Activated naive CD4-positive, alpha-beta T cell treated with anti-CD3 and anti-CD28 coated beads for 36 hours (primary cell): ENCODE measurements around the gene CTSW. TPM values are rescaled to one million over a fixed set of nuclear protein-coding genes. Genes with fewer than 3 reads are reported as not detected.
A peak's percentile ranks its signal among the peaks of the same experiment; 100 is the strongest.
"Not testable (repeated sequence)": the region's sequence is repeated elsewhere in the genome, so short reads cannot be mapped to it uniquely, and the experiment has no call there.

Experiments
- CTCF ChIA-PET: fragments of 350-600 bp; sonication (Branson Sonifier 250); formaldehyde crosslinking; loops from one replicate; lab custom pipeline; 2021; ENCODE audit warnings: antibody characterized with exemption; lab: Charles Lee
- DNase-seq: peaks from one replicate; pipeline ENCODE4 v3.0.0-alpha.2; 2020
- H3K27ac Mint-ChIP-seq: one replicate; pipeline ENCODE4 v1.8.0; 2021; ENCODE audit warnings: mild to moderate bottlenecking, mixed read lengths
- H3K27me3 Mint-ChIP-seq: one replicate; pipeline ENCODE4 v1.8.0; 2021; ENCODE audit warnings: low read depth, mixed read lengths
- H3K36me3 Mint-ChIP-seq: one replicate; pipeline ENCODE4 v1.8.0; 2021; ENCODE audit warnings: low read depth, mixed read lengths
- H3K4me1 Mint-ChIP-seq: one replicate; pipeline ENCODE4 v1.8.0; 2021; ENCODE audit warnings: low read depth, mixed read lengths
- H3K4me3 Mint-ChIP-seq: one replicate; pipeline ENCODE4 v1.8.0; 2021; ENCODE audit warnings: mild to moderate bottlenecking, moderate library complexity, mixed read lengths
- H3K9me3 Mint-ChIP-seq: one replicate; pipeline ENCODE4 v1.8.0; 2021; ENCODE audit warnings: mixed read lengths
- intact Hi-C: fragments of 100-400 bp; cut with micrococcal nuclease; formaldehyde crosslinking; loops from one replicate; pipeline ENCODE4 v1.15.1; 2023
- total RNA-seq, 2 experiments: library from RNA; stranded (reverse); gene quantifications; one replicate each; pipeline ENCODE4 v1.2.3, GENCODE V29; 2021

CTSW gene
- total RNA-seq, 2 experiments from 2014 or later, result 0.91 to 0.95 TPM

DNA sequence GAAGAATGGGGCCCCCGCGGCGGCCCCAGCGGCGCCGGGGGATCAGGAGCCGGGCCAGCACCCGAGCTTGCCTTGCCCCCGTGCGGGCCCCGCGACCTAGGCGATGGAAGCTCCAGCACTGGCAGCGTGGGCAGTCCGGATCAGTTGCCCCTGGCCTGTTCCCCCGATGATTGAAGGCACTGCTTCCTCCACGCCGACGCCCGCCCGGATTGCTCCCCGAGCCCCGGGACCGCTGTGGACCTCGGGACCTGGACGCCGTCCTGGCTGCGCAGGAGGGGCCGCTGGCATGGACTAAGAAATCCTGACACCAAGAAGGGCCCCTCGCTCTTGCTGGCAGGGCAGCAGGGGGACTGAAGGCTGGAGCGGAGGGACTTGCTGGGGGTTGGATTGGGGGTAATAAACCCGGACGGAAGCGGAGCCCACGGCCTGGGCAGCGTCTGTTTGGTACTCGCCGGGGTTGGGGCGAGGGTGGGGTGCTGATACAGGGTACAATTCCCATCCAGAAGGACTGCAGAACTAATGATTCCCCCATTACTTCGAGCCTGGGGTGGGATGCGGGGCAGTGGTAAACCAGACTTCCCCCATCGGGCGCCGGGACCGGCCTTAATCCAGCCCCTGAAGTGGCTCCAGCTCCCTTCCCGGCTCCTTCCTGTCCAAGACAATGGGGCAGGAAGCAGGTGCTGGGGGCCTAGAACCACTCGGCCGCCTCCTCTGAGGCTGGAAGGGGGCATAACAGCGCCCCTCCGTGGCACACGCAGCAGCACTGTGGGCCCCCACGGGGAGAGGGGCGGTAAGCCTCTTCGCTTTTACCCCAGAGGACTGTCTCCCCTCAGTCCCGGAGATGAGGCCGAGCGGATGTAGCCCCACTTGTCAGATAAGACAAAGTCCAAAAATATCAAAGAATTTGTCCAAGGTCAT is 11.8 kb downstream of the CTSW start:
- Mint-ChIP-seq H3K4me3 (peak overlapping the region; percentile 79), H3K4me1 (peaks cover 73% of the 10 kb centered on the region), H3K9me3 (no peaks in the 10 kb centered on the region), H3K36me3 (peaks cover 33% of the 10 kb centered on the region), H3K27ac (peak overlapping the region; percentile 83), H3K27me3 (no peaks in the 10 kb centered on the region)
- CTCF ChIA-PET, result interaction anchor here (0.6 to 14.7 kb wide), 20 partner anchors 6 to 185 kb away, joined by 3 to 178 read pairs (median 5); partner anchors contain the start of genes CFL1, FOSL1 and MUS81
- intact Hi-C loops, result loop anchor here (2.0 to 10.0 kb wide), 4 partner anchors 161 to 377 kb away; partner anchors contain the start of genes PACS1, RAB1B and SF3B2
- peak; percentile 40 for DNase-seq

- peak overlapping the region; percentile 79 for H3K4me3 Mint-ChIP-seq
- not testable (repeated sequence) for H3K9me3 Mint-ChIP-seq, H3K27me3 Mint-ChIP-seq
- CTCF ChIA-PET, result interaction anchor here (0.7 to 14.7 kb wide), 8 partner anchors 7 to 186 kb away, joined by 3 to 178 read pairs (median 4); partner anchors contain the start of genes CFL1, FOSL1 and MUS81
- H3K27ac Mint-ChIP-seq, result peak overlapping the region; percentile 83
- intact Hi-C loops, result loop anchor here (5.0 to 10.0 kb wide), 3 partner anchors 160 to 243 kb away; partner anchors contain the start of genes PACS1 and SF3B2
- DNase-seq, result peak; percentile 48
- H3K36me3 Mint-ChIP-seq, result peaks cover 31% of the 10 kb centered on the region
- H3K4me1 Mint-ChIP-seq, result peaks cover 73% of the 10 kb centered on the region
These were observed 12.5 kb downstream of the CTSW start for GRCh38 chr11:65892137-65892540.

DNA sequence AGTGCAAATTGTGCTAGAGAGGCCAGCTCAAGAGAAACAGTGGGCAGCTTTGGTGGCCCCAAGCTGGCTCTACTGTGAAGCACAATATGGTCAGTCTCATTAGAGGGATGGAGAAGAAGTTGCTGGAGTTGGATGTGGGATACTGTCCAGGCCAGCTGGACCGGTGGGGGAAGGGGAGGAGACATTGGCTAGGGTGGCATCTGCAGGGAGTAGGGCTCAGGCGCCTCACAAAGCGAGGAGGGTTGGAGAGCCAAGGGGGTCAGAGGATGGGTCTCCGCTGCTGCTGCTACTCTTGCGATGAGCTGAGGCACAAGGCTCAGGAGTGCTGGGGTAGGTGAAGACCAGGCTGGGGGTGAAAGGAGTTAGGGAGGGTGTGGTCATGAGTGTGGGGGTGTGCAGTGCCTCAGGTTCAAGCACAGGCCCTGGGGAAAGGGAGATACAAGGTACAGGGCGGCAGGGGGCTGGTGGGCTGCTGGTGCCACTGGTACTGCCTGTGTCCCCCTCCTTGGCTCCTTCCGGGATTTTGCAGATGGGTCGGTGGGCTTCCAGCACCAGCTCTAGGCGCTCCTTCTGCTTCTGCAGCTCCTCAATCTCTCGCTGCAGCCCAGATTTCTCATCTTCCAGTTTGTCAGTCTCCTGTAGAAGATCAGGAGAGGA is 13.2 kb downstream of the CTSW start:
- no peak for DNase-seq
- intact Hi-C loops, result loop anchor here (5.0 to 10.0 kb wide), 3 partner anchors 160 to 242 kb away; partner anchors contain the start of genes PACS1 and SF3B2
- H3K36me3 Mint-ChIP-seq, result peaks cover 33% of the 10 kb centered on the region
- CTCF ChIA-PET, result interaction anchor here (0.7 to 14.7 kb wide), 9 partner anchors 8 to 187 kb away, joined by 3 to 178 read pairs (median 4); partner anchors contain the start of genes CFL1, FOSL1 and MUS81
- peak overlapping the region; percentile 83 for H3K27ac Mint-ChIP-seq
- H3K4me3 Mint-ChIP-seq, result peak overlapping the region; percentile 79
- no peaks in the 10 kb centered on the region for H3K9me3 Mint-ChIP-seq
- H3K27me3 Mint-ChIP-seq, result no peaks in the 10 kb centered on the region
- peaks cover 73% of the 10 kb centered on the region for H3K4me1 Mint-ChIP-seq

DNA sequence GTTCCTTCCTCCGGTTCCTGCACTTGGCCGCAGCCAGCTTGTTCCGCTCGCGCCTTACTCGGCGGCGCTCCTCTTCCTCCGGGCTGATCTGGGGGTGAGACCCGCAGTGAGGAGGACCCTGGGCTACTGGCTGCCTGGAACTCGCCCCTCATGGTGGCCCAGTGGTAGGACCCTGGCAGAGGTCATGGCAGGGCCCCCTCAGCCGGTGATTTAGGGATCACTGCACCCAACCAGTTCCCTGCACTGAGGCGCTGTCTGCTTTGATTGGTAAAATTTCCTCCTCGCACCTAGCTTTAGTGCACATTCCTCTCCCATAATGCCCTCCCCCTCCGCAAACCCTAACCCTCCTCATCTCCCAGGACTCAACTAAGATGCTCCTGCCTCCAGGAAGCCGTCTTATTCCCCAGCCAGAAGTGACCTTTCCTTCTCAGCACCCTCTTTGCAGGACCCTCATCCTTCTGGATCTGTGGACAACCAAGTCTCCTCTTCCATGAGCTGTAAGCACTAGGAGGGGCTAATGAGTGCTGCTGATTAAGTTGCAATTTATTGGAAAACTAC is 14.5 kb downstream of the CTSW start:
- CTCF ChIA-PET, result interaction anchor here (0.7 to 14.7 kb wide), 6 partner anchors 9 to 388 kb away, joined by 3 to 178 read pairs (median 30); partner anchors contain the start of genes CFL1 and MUS81
- Mint-ChIP-seq H3K27ac (peak overlapping the region; percentile 83), H3K27me3 (no peaks in the 10 kb centered on the region), H3K36me3 (peaks cover 35% of the 10 kb centered on the region), H3K9me3 (no peaks in the 10 kb centered on the region), H3K4me1 (peaks cover 73% of the 10 kb centered on the region), H3K4me3 (peak overlapping the region; percentile 74)
- intact Hi-C loops, result loop anchor here (5.0 to 10.0 kb wide), 3 partner anchors 158 to 241 kb away; partner anchors contain the start of genes PACS1 and SF3B2
- DNase-seq, result peak; percentile 53

GRCh38 chr11:65895482-65895981 is 15.9 kb downstream of the CTSW start:
- Mint-ChIP-seq H3K4me1 (peaks cover 61% of the 10 kb centered on the region), H3K27ac (peak overlapping the region; percentile 42), H3K9me3 (no peaks in the 10 kb centered on the region), H3K4me3 (no peak overlapping the region), H3K27me3 (no peaks in the 10 kb centered on the region), H3K36me3 (peaks cover 35% of the 10 kb centered on the region)
- DNase-seq, result no peak
- CTCF ChIA-PET, result interaction anchor here (6.8 kb wide), 1 partner anchor 11 kb away, joined by 52 read pairs; no protein-coding TSS in a partner anchor
- intact Hi-C loops, result loop anchor here (10.0 kb wide), 1 partner anchor 239 kb away; no protein-coding TSS in a partner anchor

GRCh38 chr11:65896034-65896999 is 16.7 kb downstream of the CTSW start:
- CTCF ChIA-PET, result interaction anchor here (0.8 to 6.8 kb wide), 6 partner anchors 7 to 126 kb away, joined by 3 to 52 read pairs (median 4); partner anchors contain the start of genes CCDC85B, FIBP and MUS81
- H3K4me3 Mint-ChIP-seq, result no peak overlapping the region
- DNase-seq, result peak; percentile 56
- H3K27ac Mint-ChIP-seq, result peak overlapping the region; percentile 42
- H3K9me3 Mint-ChIP-seq, result no peaks in the 10 kb centered on the region
- peaks cover 63% of the 10 kb centered on the region for H3K4me1 Mint-ChIP-seq
- intact Hi-C loops, result loop anchor here (10.0 kb wide), 1 partner anchor 238 kb away; no protein-coding TSS in a partner anchor
- H3K27me3 Mint-ChIP-seq, result no peaks in the 10 kb centered on the region
- H3K36me3 Mint-ChIP-seq, result peaks cover 35% of the 10 kb centered on the region

DNA sequence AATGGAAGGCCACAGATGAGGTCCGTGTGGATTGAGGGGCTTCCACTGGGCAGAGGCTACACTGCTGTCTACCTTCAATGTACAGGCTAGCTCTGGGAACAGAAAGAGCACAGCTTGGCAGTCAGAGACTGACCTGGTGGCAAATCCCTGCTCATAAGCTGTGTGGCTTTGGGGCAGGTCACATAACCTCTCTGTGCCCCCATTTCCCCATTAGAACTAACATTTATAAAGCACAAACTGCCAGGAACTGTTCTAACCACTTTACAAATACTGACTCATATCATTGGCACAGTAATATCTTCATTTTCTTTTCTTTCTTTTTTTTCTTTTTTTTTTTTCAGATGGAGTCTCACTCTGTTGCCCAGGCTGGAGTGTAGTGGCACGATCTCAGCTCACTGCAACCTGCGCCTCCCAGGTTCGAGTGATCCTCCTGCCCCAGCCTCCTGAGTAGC is 17.4 kb downstream of the CTSW start:
- intact Hi-C loops, result loop anchor here (10.0 kb wide), 1 partner anchor 238 kb away; no protein-coding TSS in a partner anchor
- CTCF ChIA-PET, result interaction anchor here (0.8 to 6.8 kb wide), 6 partner anchors 8 to 125 kb away, joined by 3 to 52 read pairs (median 4); partner anchors contain the start of genes CCDC85B, FIBP and MUS81
- no peak for DNase-seq
- H3K27me3 Mint-ChIP-seq, result no peaks in the 10 kb centered on the region
- H3K9me3 Mint-ChIP-seq, result no peaks in the 10 kb centered on the region
- peak overlapping the region; percentile 42 for H3K27ac Mint-ChIP-seq
- peak overlapping the region; percentile 39 for H3K4me3 Mint-ChIP-seq
- H3K4me1 Mint-ChIP-seq, result peaks cover 60% of the 10 kb centered on the region
- peaks cover 32% of the 10 kb centered on the region for H3K36me3 Mint-ChIP-seq

- intact Hi-C loops, result loop anchor here (10.0 kb wide), 1 partner anchor 236 kb away; no protein-coding TSS in a partner anchor
- DNase-seq, result no peak
- Mint-ChIP-seq H3K4me1 (peaks cover 43% of the 10 kb centered on the region), H3K4me3 (peak overlapping the region; percentile 83), H3K27ac (peak overlapping the region; percentile 86), H3K36me3 (peaks cover 24% of the 10 kb centered on the region), H3K9me3 (no peaks in the 10 kb centered on the region), H3K27me3 (no peaks in the 10 kb centered on the region)
- CTCF ChIA-PET, result interaction anchor here (0.6 to 6.8 kb wide), 7 partner anchors 9 to 104 kb away, joined by 4 to 52 read pairs (median 5); partner anchors contain the start of genes BANF1, CCDC85B, FIBP and MUS81
These were observed 19.2 kb downstream of the CTSW start for GRCh38 chr11:65898656-65899355.

DNA sequence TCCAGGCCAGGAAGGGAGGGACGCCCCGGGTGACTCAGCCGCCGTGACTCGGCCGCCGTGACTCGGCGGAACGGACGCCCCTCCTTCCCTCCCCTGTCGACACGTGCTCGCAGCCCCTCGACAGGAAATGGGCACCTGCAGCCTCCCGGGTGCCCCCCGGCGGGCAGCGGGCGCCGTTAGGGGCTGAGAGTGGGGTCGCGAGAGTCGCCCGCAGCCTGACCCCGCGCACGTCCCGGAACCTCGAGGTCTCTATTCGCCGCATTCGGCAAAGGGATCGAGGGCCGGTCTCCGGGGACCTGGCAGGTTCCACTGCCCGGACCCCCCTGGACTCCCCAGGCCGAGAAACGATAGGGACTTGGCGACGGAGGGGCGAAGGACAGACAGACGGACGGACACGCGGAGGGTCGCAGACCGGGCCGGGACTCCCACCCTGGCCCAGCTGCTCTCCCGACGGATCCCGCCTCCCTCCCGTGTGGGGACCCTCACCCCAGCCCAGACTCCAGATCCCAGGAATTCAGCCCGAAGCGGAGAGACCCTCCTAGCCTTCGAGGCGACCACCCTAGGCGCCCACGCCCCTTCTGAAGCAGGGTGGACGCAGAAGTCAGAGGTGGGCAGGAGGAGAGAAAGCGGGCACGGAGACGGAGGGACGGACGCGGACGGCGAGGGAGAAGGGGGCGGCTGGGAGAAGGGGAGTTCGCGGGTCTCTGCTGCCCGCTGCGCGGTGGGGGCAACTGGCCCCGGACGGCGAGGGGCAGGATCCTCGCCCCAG is 19.9 kb downstream of the CTSW start:
- intact Hi-C loops, result loop anchor here (1.0 to 10.0 kb wide), 8 partner anchors 11 to 284 kb away; partner anchors contain the start of genes C11orf68, DRAP1, FIBP and PCNX3
- Mint-ChIP-seq H3K4me1 (peaks cover 36% of the 10 kb centered on the region), H3K4me3 (peak overlapping the region; percentile 83), H3K9me3 (no peaks in the 10 kb centered on the region), H3K36me3 (peaks cover 24% of the 10 kb centered on the region), H3K27ac (peak overlapping the region; percentile 79), H3K27me3 (peaks cover 2% of the 10 kb centered on the region)
- DNase-seq, result peak; percentile 86
- CTCF ChIA-PET, result interaction anchor here (0.7 to 2.6 kb wide), 5 partner anchors 9 to 146 kb away, joined by 4 to 16 read pairs (median 5); partner anchors contain the start of genes BANF1, CCDC85B and FIBP
